CD8-positive, alpha-beta memory T cell (primary cell): ENCODE results near the gene MBD4. TPM values are rescaled to one million over a fixed set of nuclear protein-coding genes. Genes with fewer than 3 reads are reported as not detected.
A peak's percentile ranks its signal among the peaks of the same experiment; 100 is the strongest.
"Not testable (repeated sequence)": the region's sequence is repeated elsewhere in the genome, so short reads cannot be mapped to it uniquely, and the experiment has no call there.

Experiments used
- CTCF ChIA-PET: fragments of 350-600 bp; sonication (Branson Sonifier 250); formaldehyde crosslinking; loops from one replicate; lab custom pipeline; 2021; ENCODE audit warnings: antibody characterized with exemption; lab: Charles Lee
- POLR2A ChIA-PET: fragments of 350-600 bp; sonication (Branson Sonifier 250); formaldehyde crosslinking; loops from one replicate; lab custom pipeline; 2021; ENCODE audit warnings: antibody characterized with exemption; lab: Charles Lee
- DNase-seq, 5 donors: peaks; one replicate each; pipeline versions ENCODE4 v3.0.0 to v3.0.0-alpha.2; 2020 to 2022; ENCODE audit warnings: mixed read lengths in 1 of 5
- H3K27ac ChIP-seq: one replicate; pipeline ENCODE4 v1.7.0; 2013; ENCODE audit warnings: low read depth, mild to moderate bottlenecking, low read length, moderate library complexity
- H3K27me3 ChIP-seq: 2 replicates; pipeline ENCODE4 v1.7.0; 2013; ENCODE audit warnings: low read length, mild to moderate bottlenecking; ENCODE audit not compliant: insufficient read depth, poor library complexity, severe bottlenecking
- H3K36me3 ChIP-seq: 2 replicates; pipeline ENCODE4 v1.7.0; 2013; ENCODE audit warnings: mild to moderate bottlenecking, low read length, moderate library complexity; ENCODE audit not compliant: insufficient read depth
- H3K4me1 ChIP-seq: 2 replicates; pipeline ENCODE4 v1.7.0; 2013; ENCODE audit warnings: mild to moderate bottlenecking, low read length, moderate library complexity; ENCODE audit not compliant: insufficient read depth
- H3K4me3 ChIP-seq: 2 replicates; pipeline ENCODE4 v1.7.0; 2013; ENCODE audit warnings: mild to moderate bottlenecking, low read length
- H3K9me3 ChIP-seq: 2 replicates; pipeline ENCODE4 v1.7.0; 2013; ENCODE audit warnings: mild to moderate bottlenecking, low read length
- H3K27ac Mint-ChIP-seq, 8 donors: one replicate each; pipeline ENCODE4 v1.8.0; 2020 to 2021; ENCODE audit warnings: mixed read lengths in 8 of 8, mild to moderate bottlenecking in 6 of 8, inconsistent platforms in 3 of 8, moderate library complexity in 3 of 8
- H3K27me3 Mint-ChIP-seq, 2 donors: one replicate each; pipeline ENCODE4 v1.8.0; 2020 to 2021; ENCODE audit warnings: mixed read lengths in 2 of 2, mild to moderate bottlenecking in 1 of 2, moderate library complexity in 1 of 2
- H3K36me3 Mint-ChIP-seq, 3 donors: one replicate each; pipeline ENCODE4 v1.8.0; 2020 to 2021; ENCODE audit warnings: mixed read lengths in 3 of 3, inconsistent platforms in 1 of 3, mild to moderate bottlenecking in 1 of 3
- H3K4me1 Mint-ChIP-seq, 3 donors: one replicate each; pipeline ENCODE4 v1.8.0; 2020 to 2021; ENCODE audit warnings: mixed read lengths in 3 of 3, inconsistent platforms in 1 of 3, mild to moderate bottlenecking in 1 of 3
- H3K4me3 Mint-ChIP-seq, 7 donors: one replicate each; pipeline ENCODE4 v1.8.0; 2020 to 2021; ENCODE audit warnings: mixed read lengths in 7 of 7, mild to moderate bottlenecking in 6 of 7, moderate library complexity in 4 of 7, inconsistent platforms in 2 of 7
- H3K9me3 Mint-ChIP-seq, 5 donors: one replicate each; pipeline ENCODE4 v1.8.0; 2020 to 2022; ENCODE audit warnings: mixed read lengths in 5 of 5, mild to moderate bottlenecking in 3 of 5, moderate library complexity in 2 of 5, inconsistent platforms in 1 of 5
- polyA plus RNA-seq: library from polyadenylated mRNA; unstranded; fragments of 300-500 nt; fragmentation: Illumina TruSeq; gene quantifications from one replicate; pipeline ENCODE4 v1.2.3, GENCODE V29; 2021
- total RNA-seq, 2 experiments: library from RNA; stranded (reverse); gene quantifications; one replicate each; pipeline ENCODE4 v1.2.3, GENCODE V29; 2021

MBD4 gene
- total RNA-seq (10 to 100 TPM; 48.0 to 48.1 TPM), polyA plus RNA-seq (33.2 TPM)

DNA sequence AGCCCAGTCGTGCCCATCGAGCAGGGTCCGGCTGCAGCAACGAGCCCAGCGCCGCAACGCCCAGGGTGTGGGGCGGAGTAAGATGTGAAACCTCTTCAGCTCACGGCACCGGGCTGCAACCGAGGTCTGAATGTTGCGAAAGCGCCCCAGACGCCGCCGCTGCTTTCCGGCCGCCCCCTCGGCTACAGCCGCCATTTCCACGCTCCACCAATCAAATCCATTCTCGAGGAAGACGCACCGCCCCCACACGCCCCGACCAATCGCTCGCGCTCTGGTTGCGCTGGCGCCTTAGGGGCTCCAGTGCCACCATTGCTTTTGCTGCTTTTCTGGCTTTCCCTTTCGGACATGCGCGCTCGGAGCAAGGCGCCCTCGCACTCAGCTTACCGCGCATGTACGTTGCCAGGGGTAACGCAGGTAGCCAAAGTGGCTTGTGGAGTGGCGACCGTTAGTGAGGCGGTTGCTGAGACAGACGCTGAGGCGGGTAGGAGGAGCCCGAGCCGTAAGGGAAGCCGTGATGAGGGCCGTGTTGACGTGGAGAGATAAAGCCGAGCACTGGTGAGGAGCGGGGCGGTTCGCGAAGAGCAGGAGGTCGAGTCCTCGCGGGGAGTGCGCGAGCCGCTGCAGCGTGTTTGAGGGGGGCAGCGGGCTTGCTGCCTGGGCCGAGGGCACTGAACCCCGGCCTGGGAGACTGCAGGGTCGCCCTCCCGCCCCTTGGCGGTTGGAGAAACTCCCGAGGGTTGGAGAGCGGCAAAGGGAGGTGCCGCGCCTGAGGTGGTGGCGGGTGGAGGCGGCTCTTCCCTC is at the start of gene MBD4, which contains the start of gene IFT122:
MBD4 (minus strand) TSS at position 132 of the 801 bp plus-strand sequence; CDS start at position 17, 115 bp downstream.
IFT122 (plus strand) TSS at position 408 of the 801 bp plus-strand sequence; CDS start at position 515, 107 bp downstream.
- H3K27me3 Mint-ChIP-seq: peaks cover 0 to 3% of the 10 kb centered on the region in 2 donors
- peaks cover 0 to 41% (median 7%) of the 10 kb centered on the region in 3 donors for H3K36me3 Mint-ChIP-seq

GRCh38 chr3:129489258-129489657 is 49.5 kb upstream of the MBD4 start:
- H3K27ac ChIP-seq, H3K27me3 Mint-ChIP-seq, H3K4me1 Mint-ChIP-seq, H3K36me3 ChIP-seq, H3K4me1 ChIP-seq, DNase-seq, H3K9me3 ChIP-seq, H3K9me3 Mint-ChIP-seq, H3K27me3 ChIP-seq, H3K4me3 Mint-ChIP-seq, H3K4me3 ChIP-seq: not testable (repeated sequence)
- ChIA-PET CTCF (interaction anchor here (1.2 to 4.9 kb wide), 9 partner anchors 14 to 452 kb away, joined by 3 to 69 read pairs (median 6); no protein-coding TSS in a partner anchor), POLR2A (interaction anchor here (1.5 kb wide), 1 partner anchor 86 kb away, joined by 3 read pairs; no protein-coding TSS in a partner anchor)
- Mint-ChIP-seq H3K36me3 (peaks cover 3 to 27% (median 15%) of the 10 kb centered on the region in 3 donors), H3K27ac (peak overlapping the region in 1 of 8 donors; percentile 47)

More for the DNA sequence above, at the start of gene MBD4, which contains the start of gene IFT122:
- Histone ChIP-seq H3K36me3 (peaks cover 12% of the 10 kb centered on the region), H3K27ac (peak within 1 kb of the TSS; percentile 81), H3K4me1 (peaks cover 50% of the 10 kb centered on the region), H3K9me3 (no peaks in the 10 kb centered on the region), H3K27me3 (no peaks in the 10 kb centered on the region), H3K4me3 (peak within 1 kb of the TSS; percentile 95)
- H3K9me3 Mint-ChIP-seq: no peaks in the 10 kb centered on the region
- peaks cover 64 to 85% (median 74%) of the 10 kb centered on the region in 3 donors for H3K4me1 Mint-ChIP-seq
- peak; percentile 97 to 99 (median 99) for DNase-seq
- POLR2A ChIA-PET: interaction anchor here (0.9 to 2.9 kb wide), 6 partner anchors 9 to 454 kb away, joined by 3 to 15 read pairs (median 4); partner anchors contain the start of genes EFCAB12 and TMCC1
- peak within 1 kb of the TSS; percentile 88 to 99 (median 95) for H3K4me3 Mint-ChIP-seq
- CTCF ChIA-PET: interaction anchor here (0.9 to 1.8 kb wide), 6 partner anchors 9 to 194 kb away, joined by 3 to 9 read pairs (median 4); no protein-coding TSS in a partner anchor
- H3K27ac Mint-ChIP-seq: peak within 1 kb of the TSS; percentile 92 to 100 (median 97)

GRCh38 chr3:129487868-129488335 is 48.2 kb upstream of the MBD4 start:
- H3K27me3 ChIP-seq, DNase-seq, H3K4me1 ChIP-seq, H3K4me1 Mint-ChIP-seq, H3K36me3 ChIP-seq, H3K9me3 Mint-ChIP-seq, H3K27ac ChIP-seq, H3K27me3 Mint-ChIP-seq, H3K4me3 Mint-ChIP-seq, H3K9me3 ChIP-seq, H3K4me3 ChIP-seq, POLR2A ChIA-PET, CTCF ChIA-PET: not testable (repeated sequence)
- peaks cover 3 to 25% (median 10%) of the 10 kb centered on the region in 3 donors for H3K36me3 Mint-ChIP-seq
- H3K27ac Mint-ChIP-seq: peak overlapping the region in 3 of 8 donors; percentile 21 to 50 (median 45)

GRCh38 chr3:129487183-129487867 is 47.6 kb upstream of the MBD4 start:
- H3K4me3 Mint-ChIP-seq: no peak overlapping the region
- no peak overlapping the region for H3K27ac ChIP-seq
- H3K9me3 Mint-ChIP-seq: no peaks in the 10 kb centered on the region
- peaks cover 4% of the 10 kb centered on the region for H3K4me1 ChIP-seq
- H3K27ac Mint-ChIP-seq: peak overlapping the region in 1 of 8 donors; percentile 50
- CTCF ChIA-PET: interaction anchor here (0.8 to 1.5 kb wide), 3 partner anchors 24 to 338 kb away, joined by 3 read pairs; no protein-coding TSS in a partner anchor
- peaks cover 2 to 4% (median 3%) of the 10 kb centered on the region in 3 donors for H3K4me1 Mint-ChIP-seq
- no peaks in the 10 kb centered on the region for H3K36me3 ChIP-seq
- no peaks in the 10 kb centered on the region for H3K27me3 ChIP-seq
- no peak overlapping the region for H3K4me3 ChIP-seq
- DNase-seq: no peak
- POLR2A ChIA-PET: no interaction called here
- no peaks in the 10 kb centered on the region for H3K27me3 Mint-ChIP-seq
- no peaks in the 10 kb centered on the region for H3K9me3 ChIP-seq
- peaks cover 3 to 29% (median 10%) of the 10 kb centered on the region in 3 donors for H3K36me3 Mint-ChIP-seq

GRCh38 chr3:129486664-129487035 is 46.9 kb upstream of the MBD4 start:
- Mint-ChIP-seq H3K4me3 (no peak overlapping the region), H3K27ac (peak overlapping the region in 3 of 8 donors; percentile 14 to 71 (median 57)), H3K9me3 (no peaks in the 10 kb centered on the region), H3K27me3 (no peaks in the 10 kb centered on the region), H3K4me1 (peaks cover 7 to 10% (median 9%) of the 10 kb centered on the region in 3 donors), H3K36me3 (peaks cover 3 to 32% (median 7%) of the 10 kb centered on the region in 3 donors)
- Histone ChIP-seq H3K9me3 (no peaks in the 10 kb centered on the region), H3K27ac (no peak overlapping the region), H3K27me3 (no peaks in the 10 kb centered on the region), H3K4me3 (no peak overlapping the region), H3K36me3 (no peaks in the 10 kb centered on the region), H3K4me1 (peaks cover 10% of the 10 kb centered on the region)
- ChIA-PET POLR2A (no interaction called here), CTCF (interaction anchor here (0.8 to 1.5 kb wide), 7 partner anchors 24 to 343 kb away, joined by 3 read pairs; no protein-coding TSS in a partner anchor)
- no peak for DNase-seq

DNA sequence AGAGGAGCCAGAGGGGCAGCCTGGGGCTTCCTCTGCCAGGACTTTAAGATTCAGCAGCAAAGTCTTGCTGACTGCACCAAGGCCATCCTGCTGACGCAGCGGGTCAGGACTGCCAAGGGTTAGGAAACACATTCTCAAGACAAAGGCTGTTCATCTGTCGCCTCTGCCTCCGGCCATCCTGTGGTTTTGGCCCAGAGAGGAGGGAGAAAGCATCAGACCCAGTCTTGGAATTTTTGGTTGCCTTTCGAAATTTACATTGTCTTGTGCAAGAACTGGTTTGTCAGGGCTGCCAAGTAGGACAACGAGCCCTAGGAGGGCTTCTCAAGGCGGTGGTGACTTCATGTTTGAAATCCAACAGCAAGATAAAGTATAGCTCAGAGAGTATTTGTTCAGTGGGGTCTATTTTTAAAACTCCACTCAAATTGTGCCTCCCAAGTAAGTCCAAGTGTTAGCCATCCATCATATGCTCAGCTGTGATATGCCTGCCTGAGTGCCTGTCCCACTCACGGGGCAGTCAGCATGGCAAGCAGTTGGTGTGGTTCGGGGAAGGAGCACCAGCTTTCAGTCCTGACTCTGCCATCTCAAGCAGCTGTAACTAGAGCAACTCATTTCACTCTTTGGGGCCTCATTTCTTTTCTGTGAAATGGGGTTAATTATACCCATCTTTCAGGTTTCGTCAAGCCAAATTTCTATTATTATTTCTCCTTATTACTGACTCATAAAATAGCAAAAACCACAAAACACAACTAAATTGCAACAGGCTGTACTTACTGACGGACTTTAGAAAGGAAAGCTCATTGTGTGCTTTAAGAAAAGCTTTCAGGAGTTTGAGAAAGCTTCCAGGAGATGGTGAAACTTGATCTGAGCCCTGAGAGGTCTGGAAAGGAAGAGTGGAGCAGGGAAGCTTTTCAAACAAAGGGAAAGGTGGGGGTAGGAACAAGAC is 46.2 kb upstream of the MBD4 start:
- CTCF ChIA-PET: interaction anchor here (0.8 to 1.5 kb wide), 7 partner anchors 25 to 448 kb away, joined by 3 read pairs; no protein-coding TSS in a partner anchor
- Histone ChIP-seq H3K9me3 (no peaks in the 10 kb centered on the region), H3K4me1 (peaks cover 12% of the 10 kb centered on the region), H3K4me3 (no peak overlapping the region), H3K27me3 (no peaks in the 10 kb centered on the region), H3K36me3 (no peaks in the 10 kb centered on the region), H3K27ac (no peak overlapping the region)
- Mint-ChIP-seq H3K4me1 (peaks cover 7 to 11% (median 9%) of the 10 kb centered on the region in 3 donors), H3K27ac (peak overlapping the region in 3 of 8 donors; percentile 23 to 71 (median 57)), H3K4me3 (no peak overlapping the region), H3K36me3 (peaks cover 3 to 38% (median 7%) of the 10 kb centered on the region in 3 donors), H3K27me3 (no peaks in the 10 kb centered on the region), H3K9me3 (no peaks in the 10 kb centered on the region)
- no peak for DNase-seq
- POLR2A ChIA-PET: no interaction called here

DNA sequence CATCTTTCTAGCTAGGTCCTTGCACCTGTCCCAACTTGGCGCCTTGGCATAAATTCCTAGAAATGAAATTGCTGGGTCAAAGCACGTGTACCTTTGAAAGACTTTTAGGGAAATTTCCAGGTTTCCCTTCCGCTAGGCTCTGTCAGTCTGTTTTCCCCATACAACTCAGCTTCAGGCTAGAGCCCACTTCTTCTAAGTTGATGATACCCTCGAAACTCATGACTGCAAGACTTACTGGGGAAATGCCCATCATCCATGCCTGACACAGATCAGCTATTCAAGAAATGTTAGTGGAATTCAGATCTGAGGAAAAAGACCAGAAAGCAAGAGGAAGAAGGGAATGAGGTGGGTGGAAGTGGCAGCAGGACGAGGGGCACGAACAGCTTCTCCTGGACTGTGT is 45.4 kb upstream of the MBD4 start:
- H3K27ac ChIP-seq, H3K27me3 Mint-ChIP-seq, H3K4me3 ChIP-seq, H3K9me3 ChIP-seq, H3K27me3 ChIP-seq, H3K4me1 Mint-ChIP-seq, POLR2A ChIA-PET, H3K4me3 Mint-ChIP-seq, H3K9me3 Mint-ChIP-seq, H3K27ac Mint-ChIP-seq, H3K36me3 ChIP-seq, DNase-seq: not testable (repeated sequence)
- peaks cover 3 to 41% (median 12%) of the 10 kb centered on the region in 3 donors for H3K36me3 Mint-ChIP-seq
- CTCF ChIA-PET: interaction anchor here (1.0 kb wide), 1 partner anchor 449 kb away, joined by 3 read pairs; no protein-coding TSS in a partner anchor
- peaks cover 12% of the 10 kb centered on the region for H3K4me1 ChIP-seq
